ENCODE data around the gene OAF. TPM values are rescaled to one million over a fixed set of nuclear protein-coding genes. Genes with fewer than 3 reads are reported as not detected.

Gene OAF
- polyA plus RNA-seq, 1 donor = 195 TPM

GRCh38 chr11:120230433-120231071 lies 19.7 kb downstream of the OAF start:
- H3K4me3 ChIP-seq (ENCODE audit: low read length) = no peak overlapping the region

GRCh38 chr11:120231963-120232362 lies 21.1 kb downstream of the OAF start:
- H3K27ac ChIP-seq (ENCODE audit: low read length) = no peak overlapping the region
- no peaks in the 10 kb centered on the region for H3K4me1 ChIP-seq (ENCODE audit: control insufficient read depth, insufficient read depth, low read length)
- no peaks in the 10 kb centered on the region for H3K9me3 ChIP-seq (ENCODE audit: control insufficient read depth, low read depth, low read length)
- H3K27me3 ChIP-seq (ENCODE audit: control insufficient read depth, insufficient read depth, low read length) = no peaks in the 10 kb centered on the region
- WGBS (ENCODE audit: insufficient coverage, low lambda C conversion rate) = no CpG with 5 or more reads among the region's 4 CpGs
- no peak overlapping the region for H3K4me3 ChIP-seq (ENCODE audit: low read length)
- DNase-seq = no peak
- H3K36me3 ChIP-seq (ENCODE audit: control insufficient read depth, insufficient read depth, low read length) = peaks cover 39% of the 10 kb centered on the region

More at GRCh38 chr11:120230433-120231071, 19.7 kb downstream of the OAF start:
- no peaks in the 10 kb centered on the region for H3K9me3 ChIP-seq (ENCODE audit: control insufficient read depth, low read depth, low read length)
- peaks cover 53% of the 10 kb centered on the region for H3K36me3 ChIP-seq (ENCODE audit: control insufficient read depth, insufficient read depth, low read length)
- H3K27ac ChIP-seq (ENCODE audit: low read length) = no peak overlapping the region
- no peak for DNase-seq
- WGBS (ENCODE audit: insufficient coverage, low lambda C conversion rate) = no CpG with 5 or more reads among the region's 5 CpGs
- H3K4me1 ChIP-seq (ENCODE audit: control insufficient read depth, insufficient read depth, low read length) = no peaks in the 10 kb centered on the region
- no peaks in the 10 kb centered on the region for H3K27me3 ChIP-seq (ENCODE audit: control insufficient read depth, insufficient read depth, low read length)

DNA sequence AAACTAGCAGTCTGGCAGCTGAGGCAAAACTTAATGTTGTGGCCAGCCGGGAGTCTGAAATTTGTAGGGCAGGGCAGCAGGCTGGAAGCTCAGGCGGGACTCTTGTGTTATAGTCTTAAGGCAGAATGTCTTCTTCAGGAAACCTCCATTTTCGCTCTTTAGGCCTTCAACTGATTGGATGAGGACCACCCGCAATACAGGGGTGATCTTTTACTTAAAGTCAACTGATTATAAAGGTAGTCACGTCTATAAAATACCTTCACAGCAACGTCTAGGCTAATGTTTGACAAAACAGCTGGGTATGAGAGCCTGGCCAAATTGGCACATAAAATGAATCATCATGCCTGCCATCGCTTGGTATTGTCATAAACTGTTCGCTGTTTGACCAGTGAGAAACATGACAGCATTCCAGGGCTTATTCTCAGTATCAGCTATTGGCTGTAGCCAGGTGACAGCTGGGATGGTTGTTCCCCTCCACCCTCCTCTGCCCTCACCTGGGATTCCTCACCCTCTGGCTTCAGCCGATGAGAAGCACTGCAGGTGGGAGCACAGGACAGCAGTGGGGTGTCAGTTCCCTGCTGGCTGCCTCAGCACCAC lies 22.5 kb downstream of the OAF start:
- WGBS (ENCODE audit: insufficient coverage, low lambda C conversion rate) = no CpG with 5 or more reads among the region's 9 CpGs
- Histone ChIP-seq H3K9me3 (ENCODE audit: control insufficient read depth, low read depth, low read length) (no peaks in the 10 kb centered on the region), H3K27me3 (ENCODE audit: control insufficient read depth, insufficient read depth, low read length) (no peaks in the 10 kb centered on the region), H3K27ac (ENCODE audit: low read length) (no peak overlapping the region), H3K36me3 (ENCODE audit: control insufficient read depth, insufficient read depth, low read length) (peaks cover 26% of the 10 kb centered on the region), H3K4me3 (ENCODE audit: low read length) (no peak overlapping the region), H3K4me1 (ENCODE audit: control insufficient read depth, insufficient read depth, low read length) (no peaks in the 10 kb centered on the region)
- DNase-seq = no peak

- Histone ChIP-seq H3K27me3 (ENCODE audit: control insufficient read depth, insufficient read depth, low read length) (peaks cover 10% of the 10 kb centered on the region), H3K27ac (ENCODE audit: low read length) (no peak overlapping the region), H3K9me3 (ENCODE audit: control insufficient read depth, low read depth, low read length) (no peaks in the 10 kb centered on the region), H3K36me3 (ENCODE audit: control insufficient read depth, insufficient read depth, low read length) (peaks cover 8% of the 10 kb centered on the region), H3K4me3 (ENCODE audit: low read length) (no peak overlapping the region), H3K4me1 (ENCODE audit: control insufficient read depth, insufficient read depth, low read length) (peaks cover under 1% of the 10 kb centered on the region)
- WGBS (ENCODE audit: insufficient coverage, low lambda C conversion rate) = no CpG with 5 or more reads among the region's 8 CpGs
- DNase-seq = peak; percentile 63 to 71
Observed at GRCh38 chr11:120235024-120235628, 24.3 kb downstream of the OAF start.

GRCh38 chr11:120236169-120237107 lies 25.6 kb downstream of the OAF start:
- Histone ChIP-seq H3K36me3 (ENCODE audit: control insufficient read depth, insufficient read depth, low read length) (no peaks in the 10 kb centered on the region), H3K27ac (ENCODE audit: low read length) (no peak overlapping the region), H3K4me1 (ENCODE audit: control insufficient read depth, insufficient read depth, low read length) (peaks cover 11% of the 10 kb centered on the region), H3K9me3 (ENCODE audit: control insufficient read depth, low read depth, low read length) (no peaks in the 10 kb centered on the region), H3K27me3 (ENCODE audit: control insufficient read depth, insufficient read depth, low read length) (peaks cover 24% of the 10 kb centered on the region), H3K4me3 (ENCODE audit: low read length) (no peak overlapping the region)
- DNase-seq = no peak
- 80% methylated on average over 1 of the region's 5 CpGs for WGBS (ENCODE audit: insufficient coverage, low lambda C conversion rate)

- Histone ChIP-seq H3K27me3 (ENCODE audit: control insufficient read depth, insufficient read depth, low read length) (peaks cover 46% of the 10 kb centered on the region), H3K4me3 (ENCODE audit: low read length) (no peak overlapping the region), H3K27ac (ENCODE audit: low read length) (no peak overlapping the region), H3K9me3 (ENCODE audit: control insufficient read depth, low read depth, low read length) (no peaks in the 10 kb centered on the region), H3K36me3 (ENCODE audit: control insufficient read depth, insufficient read depth, low read length) (no peaks in the 10 kb centered on the region), H3K4me1 (ENCODE audit: control insufficient read depth, insufficient read depth, low read length) (peaks cover 11% of the 10 kb centered on the region)
- no CpG with 5 or more reads among the region's 11 CpGs for WGBS (ENCODE audit: insufficient coverage, low lambda C conversion rate)
- DNase-seq = no peak
Observed at GRCh38 chr11:120238968-120239620, 28.3 kb downstream of the OAF start.

DNA sequence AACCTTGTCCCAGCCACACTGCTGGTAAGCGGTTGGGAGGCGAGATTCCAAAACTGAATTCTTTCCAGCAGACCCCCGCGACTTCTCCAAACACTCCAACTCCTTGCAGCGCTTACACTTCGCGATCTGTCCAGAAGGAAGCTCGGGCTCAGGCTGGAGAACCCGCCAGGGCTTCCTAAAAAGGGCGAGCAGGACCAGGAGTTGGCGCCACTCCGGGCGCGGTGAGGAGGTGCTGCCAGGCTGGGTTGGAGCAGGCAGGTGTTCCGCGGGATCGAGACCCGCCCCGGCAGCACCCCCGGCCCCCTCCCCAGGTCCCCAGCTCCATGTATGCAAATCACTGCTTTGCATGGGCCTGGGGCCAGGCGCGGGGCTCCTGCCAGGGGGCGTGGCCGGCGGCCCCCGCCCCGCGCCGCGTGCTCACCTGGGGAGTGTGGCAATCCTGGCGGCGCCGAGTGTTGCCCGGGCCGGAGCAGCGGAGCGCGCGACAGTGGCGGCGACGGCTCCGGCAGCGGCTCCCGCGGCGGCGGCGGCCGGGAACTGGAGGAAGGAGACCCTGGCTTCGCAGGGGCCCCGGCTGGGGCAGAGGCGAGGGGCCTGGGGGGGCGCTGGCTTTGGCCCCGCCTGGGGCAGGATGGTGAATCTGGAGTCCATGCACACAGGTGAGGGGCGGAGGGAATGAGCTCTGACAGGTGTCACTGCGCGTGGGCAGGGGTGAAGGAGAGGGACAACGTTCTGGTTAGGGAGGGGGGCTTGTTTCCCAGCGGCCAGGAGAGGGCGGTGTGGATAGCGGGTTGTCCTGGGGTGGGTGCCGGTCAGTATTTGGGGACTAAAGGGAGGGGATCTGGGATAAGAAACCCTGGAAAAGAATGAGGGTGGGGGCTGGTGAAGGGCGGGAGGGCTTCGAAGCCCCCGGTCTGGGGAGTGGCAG lies 29.1 kb downstream of the OAF start, which contains the start of gene POU2F3:
POU2F3 (plus strand) TSS at position 428 of the 928 bp plus-strand sequence; CDS start at position 632, 204 bp downstream.
- H3K36me3 ChIP-seq (ENCODE audit: control insufficient read depth, insufficient read depth, low read length) = no peaks in the 10 kb centered on the region
- WGBS (ENCODE audit: insufficient coverage, low lambda C conversion rate) = 18% methylated on average over 3 of the region's 66 CpGs
- no peaks in the 10 kb centered on the region for H3K9me3 ChIP-seq (ENCODE audit: control insufficient read depth, low read depth, low read length)
- peak in 1 of 2 donors; percentile 72 for DNase-seq
- no peak within 1 kb of the TSS for H3K27ac ChIP-seq (ENCODE audit: low read length)
- H3K4me3 ChIP-seq (ENCODE audit: low read length) = no peak within 1 kb of the TSS
- H3K27me3 ChIP-seq (ENCODE audit: control insufficient read depth, insufficient read depth, low read length) = peaks cover 53% of the 10 kb centered on the region
- peaks cover 11% of the 10 kb centered on the region for H3K4me1 ChIP-seq (ENCODE audit: control insufficient read depth, insufficient read depth, low read length)

DNA sequence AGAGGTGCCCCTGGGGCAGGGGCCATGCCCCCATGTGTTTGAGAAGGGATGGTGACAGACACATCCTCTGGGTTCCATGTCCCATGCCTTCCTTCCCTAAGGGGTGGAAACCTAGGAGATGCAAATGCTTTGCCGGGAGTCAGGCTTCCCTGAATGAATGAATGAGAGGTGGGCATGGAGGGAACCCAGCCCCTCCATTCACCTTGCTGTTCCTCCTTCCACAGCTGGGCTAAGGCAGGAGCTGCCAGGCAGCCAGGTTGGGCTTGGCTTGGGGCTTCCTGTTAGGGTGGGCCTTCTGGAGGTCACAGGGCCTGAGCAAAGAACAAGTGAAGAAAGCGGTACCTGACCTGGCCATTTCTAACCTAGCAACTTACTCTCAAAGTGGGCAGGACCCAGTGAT lies 30.0 kb downstream of the OAF start:
- no CpG with 5 or more reads among the region's 2 CpGs for WGBS (ENCODE audit: insufficient coverage, low lambda C conversion rate)
- Histone ChIP-seq H3K4me1 (ENCODE audit: control insufficient read depth, insufficient read depth, low read length) (peaks cover 11% of the 10 kb centered on the region), H3K27me3 (ENCODE audit: control insufficient read depth, insufficient read depth, low read length) (peaks cover 55% of the 10 kb centered on the region), H3K9me3 (ENCODE audit: control insufficient read depth, low read depth, low read length) (no peaks in the 10 kb centered on the region), H3K27ac (ENCODE audit: low read length) (no peak overlapping the region), H3K4me3 (ENCODE audit: low read length) (no peak overlapping the region), H3K36me3 (ENCODE audit: control insufficient read depth, insufficient read depth, low read length) (no peaks in the 10 kb centered on the region)
- DNase-seq = no peak

DNA sequence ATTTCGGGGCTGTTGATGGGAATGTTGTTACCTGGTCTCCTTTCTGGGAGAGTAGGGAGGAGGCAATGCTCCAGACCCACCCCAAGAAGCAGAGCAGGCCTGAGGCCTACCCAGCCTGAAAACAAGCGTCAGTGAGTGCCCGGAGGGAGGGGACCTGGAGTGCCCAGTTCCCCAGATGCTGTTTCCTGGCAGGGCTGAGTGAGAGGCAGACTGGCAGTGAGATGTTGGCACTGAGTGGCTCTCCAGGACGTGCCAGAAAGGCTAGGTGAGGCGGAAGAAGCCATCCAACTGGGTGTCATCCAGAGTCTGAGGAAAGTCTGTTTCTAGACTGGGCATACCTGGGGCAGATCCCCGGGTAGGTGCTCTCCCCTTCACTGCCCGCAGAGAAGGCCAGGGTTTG lies 30.4 kb downstream of the OAF start:
- Histone ChIP-seq H3K36me3 (ENCODE audit: control insufficient read depth, insufficient read depth, low read length) (no peaks in the 10 kb centered on the region), H3K27me3 (ENCODE audit: control insufficient read depth, insufficient read depth, low read length) (peaks cover 55% of the 10 kb centered on the region), H3K4me1 (ENCODE audit: control insufficient read depth, insufficient read depth, low read length) (peaks cover 11% of the 10 kb centered on the region), H3K9me3 (ENCODE audit: control insufficient read depth, low read depth, low read length) (no peaks in the 10 kb centered on the region), H3K27ac (ENCODE audit: low read length) (no peak overlapping the region), H3K4me3 (ENCODE audit: low read length) (no peak overlapping the region)
- WGBS (ENCODE audit: insufficient coverage, low lambda C conversion rate) = no CpG with 5 or more reads among the region's 7 CpGs
- no peak for DNase-seq
